Activated gamma-delta T cell treated with Interleukin-2 at 50 U/mL for 16 hours (primary cell): ENCODE measurements around the gene ZCCHC7.
"Not testable (repeated sequence)": the region's sequence is repeated elsewhere in the genome, so short reads cannot be mapped to it uniquely, and the experiment has no call there.

Experiments used
- DNase-seq: peaks from one replicate; pipeline ENCODE4 v3.0.0-alpha.2; 2020

The ZCCHC7 gene

DNA sequence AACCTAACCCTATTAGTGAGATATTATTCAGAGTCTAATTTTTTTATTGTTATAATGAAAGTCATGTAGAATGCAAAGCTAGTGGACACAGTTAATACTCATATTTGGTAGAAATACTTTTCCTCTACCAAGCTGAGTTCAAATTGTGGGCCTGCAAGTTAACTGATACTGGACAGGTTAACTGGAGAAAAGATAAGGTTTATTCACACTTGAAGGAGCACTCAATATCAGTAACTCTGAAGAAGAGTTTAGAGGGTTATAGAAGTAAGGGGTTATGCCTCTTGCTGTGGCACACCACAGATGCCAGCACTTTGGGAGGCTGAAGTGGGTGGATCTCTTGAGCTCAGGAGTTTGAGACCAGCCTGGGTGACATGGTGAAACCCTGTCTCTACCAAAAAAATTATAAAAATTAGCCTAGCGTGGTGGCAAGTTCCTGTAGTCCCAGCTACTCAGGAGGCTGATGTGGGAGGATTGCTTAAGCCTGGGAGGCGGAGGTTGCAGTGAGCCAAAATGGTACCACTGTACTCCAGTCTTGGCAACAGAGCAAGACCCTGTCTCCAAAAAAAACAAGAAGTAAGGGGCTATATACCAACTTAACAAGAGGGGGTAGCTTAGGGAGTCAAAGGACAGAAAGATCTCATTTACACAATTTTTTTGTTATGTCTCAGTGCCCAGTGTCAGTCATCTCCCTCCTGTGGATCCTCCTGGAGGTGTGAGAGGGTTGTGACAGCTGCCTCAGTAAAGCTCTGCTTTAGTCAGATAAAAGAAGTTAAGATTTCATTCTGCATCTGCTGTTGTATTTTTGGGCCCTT, 180.9 kb downstream of the ZCCHC7 start:
- no peak for DNase-seq

DNA sequence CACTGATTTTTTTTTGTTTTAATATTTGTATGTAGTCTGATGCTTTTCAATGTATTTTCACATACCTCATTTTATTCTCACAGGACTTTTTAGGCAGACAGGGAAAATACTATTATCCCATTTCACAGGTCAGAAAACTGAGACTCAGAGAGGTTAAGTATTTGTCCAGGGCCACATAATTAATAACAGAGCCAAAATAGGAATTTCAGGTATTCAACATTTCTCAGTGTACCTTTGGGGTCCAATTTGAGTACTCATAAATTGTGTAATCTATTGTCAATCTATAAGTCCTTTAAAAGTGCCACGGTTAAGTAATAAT, 181.4 kb downstream of the ZCCHC7 start:
- DNase-seq = no peak

DNA sequence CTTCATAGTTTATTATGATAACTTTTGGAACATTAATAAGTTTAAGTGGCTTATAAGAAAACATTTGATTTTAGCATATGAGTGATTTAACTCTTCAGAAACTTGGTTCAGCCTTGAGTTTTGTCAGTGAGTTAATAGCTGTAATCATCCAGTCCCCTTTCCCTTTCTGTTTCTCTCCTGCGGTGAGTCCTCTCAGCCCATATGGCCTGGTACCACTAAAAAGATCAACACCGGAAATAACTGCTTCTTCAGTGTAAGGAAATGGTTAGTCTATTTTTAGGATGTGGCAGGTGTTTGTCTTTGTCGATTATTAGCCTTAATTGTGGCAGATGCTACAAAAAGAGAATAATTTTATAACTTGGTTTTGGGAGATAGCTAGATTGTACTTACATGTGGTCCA, 181.9 kb downstream of the ZCCHC7 start:
- DNase-seq = peak; percentile 17

GRCh38 chr9:37303272-37303671, 182.9 kb downstream of the ZCCHC7 start:
- not testable (repeated sequence) for DNase-seq

GRCh38 chr9:37309136-37309535, 188.8 kb downstream of the ZCCHC7 start:
- DNase-seq = no peak

- DNase-seq = no peak
Measured at GRCh38 chr9:37311938-37312708, 191.7 kb downstream of the ZCCHC7 start.

DNA sequence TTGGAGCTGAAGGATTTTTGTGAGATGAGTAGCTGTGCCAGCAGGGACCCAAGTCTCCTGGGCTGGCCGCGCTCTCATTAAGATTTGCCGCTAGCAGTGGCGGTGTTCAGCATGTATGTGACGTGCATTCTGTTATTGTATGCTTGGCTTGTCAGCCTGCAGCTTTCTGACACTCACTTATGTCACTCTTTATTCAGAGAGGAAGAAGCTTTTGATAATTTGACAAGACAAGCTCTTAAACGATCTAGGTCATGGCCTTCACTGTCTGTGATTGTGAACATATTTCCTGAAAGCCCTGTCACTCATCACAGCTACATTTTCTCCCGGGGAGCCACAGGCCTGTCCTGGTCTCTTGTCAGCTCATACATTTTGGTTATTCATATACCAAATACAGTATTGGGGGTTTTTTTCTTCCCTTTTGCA, 203.9 kb downstream of the ZCCHC7 start:
- no peak for DNase-seq

DNA sequence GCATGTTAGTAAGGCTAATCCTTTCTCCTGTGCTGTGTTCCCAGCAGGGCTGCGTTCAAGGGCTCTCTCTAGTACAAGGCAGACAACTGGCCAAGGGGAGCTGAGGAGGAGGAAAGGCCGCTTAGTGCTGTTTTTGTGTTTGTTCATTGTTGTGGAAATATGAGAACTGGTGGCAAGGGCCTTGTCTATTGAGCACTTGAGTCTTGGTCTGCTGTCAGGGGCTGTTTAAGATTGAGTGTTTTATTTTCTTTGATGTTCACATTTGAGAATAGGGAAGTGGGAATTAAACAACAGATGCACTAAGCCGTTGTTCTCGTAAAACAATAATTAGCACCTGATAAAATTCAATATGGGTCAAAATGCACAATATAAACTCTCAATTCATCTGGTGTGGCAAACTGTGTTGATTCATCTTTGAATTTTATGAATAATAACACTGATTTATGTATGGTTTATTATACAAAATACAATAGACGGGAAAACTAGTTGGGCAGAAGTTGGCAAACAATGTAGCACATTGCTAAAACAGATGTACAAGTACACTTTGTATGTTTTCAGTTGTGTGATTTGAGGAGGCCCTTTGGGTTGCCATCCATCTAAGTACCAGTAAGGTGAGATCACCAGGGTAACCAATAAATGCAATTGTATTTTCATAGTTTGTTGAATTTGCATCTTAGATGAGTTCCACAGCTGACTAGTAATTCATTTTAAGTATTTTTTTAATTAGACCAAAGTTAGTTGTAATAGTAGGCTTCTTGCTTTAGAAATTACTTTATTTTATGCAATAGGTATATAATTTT, 204.5 kb downstream of the ZCCHC7 start:
- DNase-seq = no peak

GRCh38 chr9:37325778-37326177, 205.4 kb downstream of the ZCCHC7 start:
- DNase-seq = no peak

- DNase-seq = no peak
Measured at GRCh38 chr9:37327553-37327952, 207.2 kb downstream of the ZCCHC7 start.

GRCh38 chr9:37328556-37329227, 208.3 kb downstream of the ZCCHC7 start:
- DNase-seq = no peak

GRCh38 chr9:37329576-37329975, 209.2 kb downstream of the ZCCHC7 start:
- DNase-seq = no peak

DNA sequence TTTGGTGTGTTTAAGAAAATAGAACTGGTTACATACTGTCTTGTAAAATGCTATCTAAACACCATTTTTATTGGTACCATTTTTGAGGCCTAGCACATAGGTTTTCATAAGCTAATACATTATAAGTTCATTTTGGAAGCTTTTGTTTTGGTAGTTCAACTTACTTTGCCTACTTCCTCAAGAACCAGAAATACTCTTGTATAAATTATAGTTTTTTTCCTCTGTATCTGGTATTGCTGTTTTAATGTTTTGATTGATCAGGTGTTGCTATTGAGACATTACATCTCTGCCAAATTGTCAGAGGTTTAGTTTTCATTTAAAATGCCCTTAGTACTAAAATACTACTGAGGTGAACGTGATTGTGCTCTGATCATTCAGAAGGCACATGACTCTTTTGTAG, 211.5 kb downstream of the ZCCHC7 start:
- no peak for DNase-seq

DNA sequence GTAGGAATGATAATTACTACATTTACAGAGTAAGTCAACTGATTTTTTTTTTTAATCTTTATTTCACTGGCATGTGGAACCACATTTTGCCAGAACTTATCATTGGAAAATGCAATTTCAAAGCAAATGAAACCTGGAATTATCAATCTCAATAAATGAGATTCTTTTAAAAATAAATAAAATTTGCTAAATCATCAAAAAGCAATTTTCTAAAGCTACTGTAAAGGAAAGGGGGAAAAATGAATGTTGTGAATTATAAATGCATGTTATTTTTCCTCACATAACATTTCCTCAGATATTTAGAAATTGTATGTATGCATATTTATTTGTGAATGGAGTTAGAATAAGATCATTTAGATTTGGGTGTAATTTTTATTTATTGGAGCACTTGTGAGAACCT, 212.2 kb downstream of the ZCCHC7 start:
- no peak for DNase-seq

- DNase-seq = no peak
Measured at GRCh38 chr9:37333288-37333687, 212.9 kb downstream of the ZCCHC7 start.

- DNase-seq = no peak
Measured at GRCh38 chr9:37335238-37335637, 214.9 kb downstream of the ZCCHC7 start.

GRCh38 chr9:37336150-37336549, 215.8 kb downstream of the ZCCHC7 start:
- DNase-seq = no peak

DNA sequence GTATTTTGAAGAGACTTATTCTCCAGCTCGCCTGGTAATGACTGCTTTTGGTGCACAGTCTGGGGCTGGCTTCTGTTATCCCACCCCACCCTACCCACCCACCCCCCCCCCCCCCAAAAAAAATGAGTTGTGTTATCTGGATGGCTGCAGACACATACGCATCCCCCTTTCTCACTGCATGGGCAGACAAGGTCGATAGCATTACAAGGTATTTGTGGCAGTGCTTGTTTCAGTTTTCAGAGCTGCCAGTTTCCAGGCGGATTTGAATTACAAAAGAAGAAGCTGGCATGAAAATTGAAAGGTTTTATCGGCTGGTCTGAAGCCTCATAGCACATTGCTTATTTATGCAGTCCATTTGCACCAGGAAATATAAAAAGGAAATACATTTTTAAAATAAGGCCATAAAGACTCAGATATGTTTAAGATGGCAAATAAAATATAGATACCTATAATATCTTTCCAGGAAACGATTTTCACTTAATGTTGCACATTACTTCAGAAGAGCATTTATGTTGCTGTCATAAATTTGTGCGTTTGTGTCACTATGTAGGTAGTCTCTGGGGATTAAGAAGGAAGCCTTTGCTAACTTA, 217.0 kb downstream of the ZCCHC7 start:
- no peak for DNase-seq

GRCh38 chr9:37338218-37338617, 217.8 kb downstream of the ZCCHC7 start:
- DNase-seq = no peak

GRCh38 chr9:37339923-37340322, 219.5 kb downstream of the ZCCHC7 start:
- DNase-seq = no peak

- no peak for DNase-seq
Measured at GRCh38 chr9:37340961-37341360, 220.6 kb downstream of the ZCCHC7 start.

GRCh38 chr9:37341704-37342103, 221.3 kb downstream of the ZCCHC7 start:
- no peak for DNase-seq

DNA sequence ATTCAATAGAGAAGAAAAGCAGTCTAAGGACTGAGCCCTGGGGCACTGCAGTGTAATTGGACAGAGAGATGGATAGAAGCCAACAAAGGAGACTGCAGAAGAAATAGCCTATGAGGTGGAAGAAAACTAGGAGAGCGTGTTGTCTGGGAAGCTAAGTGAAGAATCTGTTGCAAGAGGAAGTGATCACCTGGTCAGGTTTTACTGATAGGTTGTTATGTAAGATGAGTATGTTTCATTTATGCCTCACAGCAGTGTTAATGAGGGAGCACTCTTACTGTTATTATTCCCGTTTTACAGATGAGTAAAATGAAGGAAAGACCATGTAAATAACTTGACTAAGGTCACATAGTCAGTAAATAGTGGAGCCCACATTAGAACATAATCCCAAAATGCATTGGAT, 222.1 kb downstream of the ZCCHC7 start:
- no peak for DNase-seq
